Measurements from ENCODE around the gene PSMD12.

DNA sequence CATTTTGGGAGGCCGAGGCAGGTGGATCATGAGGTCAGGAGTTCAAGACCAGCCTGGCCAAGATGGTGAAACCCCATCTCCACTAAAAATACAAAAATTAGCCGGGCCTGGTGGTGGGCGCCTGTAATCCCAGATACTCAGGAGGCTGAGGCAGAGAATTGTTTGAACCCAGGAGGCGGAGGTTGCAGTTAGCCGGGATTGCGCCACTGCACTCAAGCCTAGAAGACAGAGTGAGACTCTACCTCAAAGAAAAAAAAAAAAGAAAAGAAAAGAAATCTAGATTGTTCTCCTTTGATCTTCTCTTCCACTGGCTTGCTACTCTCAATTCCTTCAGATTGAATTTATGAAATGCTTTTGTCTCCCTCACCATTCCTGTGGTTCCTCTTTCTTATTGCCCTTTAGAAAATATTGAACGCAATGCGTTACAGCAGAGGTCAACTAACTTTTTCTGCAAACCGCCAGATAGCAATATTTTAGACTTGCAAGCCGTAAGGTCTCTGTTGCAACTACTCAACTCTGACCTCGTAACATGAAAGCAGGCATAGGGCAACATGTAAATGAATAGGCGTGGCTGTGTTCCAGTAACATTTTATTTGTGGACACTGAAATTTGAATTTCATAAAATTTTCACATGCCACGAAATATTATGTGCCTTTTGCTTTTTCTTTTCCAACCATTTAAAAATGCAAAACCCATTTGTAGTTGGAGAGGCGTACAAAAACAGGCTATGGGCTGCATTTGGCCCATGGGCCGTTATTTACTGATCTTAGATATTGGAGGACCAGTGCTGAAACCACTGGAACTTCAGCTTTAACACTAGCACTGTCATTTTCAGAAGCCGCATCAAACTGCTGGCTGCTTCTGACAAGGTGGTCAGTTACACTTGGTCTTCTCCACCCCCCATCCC, 35.5 kb upstream of the PSMD12 start:
- TF ChIP-seq, protein P1, sequence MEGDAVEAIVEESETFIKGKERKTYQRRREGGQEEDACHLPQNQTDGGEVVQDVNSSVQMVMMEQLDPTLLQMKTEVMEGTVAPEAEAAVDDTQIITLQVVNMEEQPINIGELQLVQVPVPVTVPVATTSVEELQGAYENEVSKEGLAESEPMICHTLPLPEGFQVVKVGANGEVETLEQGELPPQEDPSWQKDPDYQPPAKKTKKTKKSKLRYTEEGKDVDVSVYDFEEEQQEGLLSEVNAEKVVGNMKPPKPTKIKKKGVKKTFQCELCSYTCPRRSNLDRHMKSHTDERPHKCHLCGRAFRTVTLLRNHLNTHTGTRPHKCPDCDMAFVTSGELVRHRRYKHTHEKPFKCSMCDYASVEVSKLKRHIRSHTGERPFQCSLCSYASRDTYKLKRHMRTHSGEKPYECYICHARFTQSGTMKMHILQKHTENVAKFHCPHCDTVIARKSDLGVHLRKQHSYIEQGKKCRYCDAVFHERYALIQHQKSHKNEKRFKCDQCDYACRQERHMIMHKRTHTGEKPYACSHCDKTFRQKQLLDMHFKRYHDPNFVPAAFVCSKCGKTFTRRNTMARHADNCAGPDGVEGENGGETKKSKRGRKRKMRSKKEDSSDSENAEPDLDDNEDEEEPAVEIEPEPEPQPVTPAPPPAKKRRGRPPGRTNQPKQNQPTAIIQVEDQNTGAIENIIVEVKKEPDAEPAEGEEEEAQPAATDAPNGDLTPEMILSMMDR (IDR thresholded peaks at IDR 0.05): no peak
- TF ChIP-seq POLR2A (IDR thresholded peaks at IDR 0.05): no peak

Data from lower leg skin (tissue), 3 donors.